Osteoblast (primary cell): ENCODE data around the gene HECTD3. TPM values are rescaled to one million over a fixed set of nuclear protein-coding genes. Genes with fewer than 3 reads are reported as not detected.

Source experiments
- DNase-seq: peaks from one replicate; pipeline ENCODE4 v3.0.0; 2011; ENCODE audit warnings: low spot score, mixed read lengths; ENCODE audit not compliant: insufficient read length; ENCODE audit errors: missing footprints
- H2AFZ ChIP-seq: 2 replicates; pipeline ENCODE4 v1.6.0; 2011; ENCODE audit warnings: mild to moderate bottlenecking, low read length
- H3K27ac ChIP-seq: 2 replicates; pipeline ENCODE4 v1.5.1; 2011; ENCODE audit warnings: mild to moderate bottlenecking, low read depth, low read length, moderate library complexity
- H3K27me3 ChIP-seq: 2 replicates; pipeline ENCODE4 v1.6.0; 2012; ENCODE audit warnings: mild to moderate bottlenecking, control low read depth, inconsistent platforms, low read length, moderate library complexity; ENCODE audit not compliant: insufficient read depth
- H3K36me3 ChIP-seq: 2 replicates; pipeline ENCODE4 v1.5.1; 2011; ENCODE audit warnings: mild to moderate bottlenecking, low read length, control low read depth, moderate library complexity; ENCODE audit not compliant: insufficient read depth
- H3K4me1 ChIP-seq: 2 replicates; pipeline ENCODE4 v1.5.1; 2011; ENCODE audit warnings: mild to moderate bottlenecking, low read length, control low read depth, moderate library complexity; ENCODE audit not compliant: insufficient read depth
- H3K4me2 ChIP-seq: 2 replicates; pipeline ENCODE4 v1.6.0; 2011; ENCODE audit warnings: mild to moderate bottlenecking, low read length; ENCODE audit not compliant: insufficient read depth
- H3K4me3 ChIP-seq: fragments of 200-600 bp; sonication (generic); 3 replicates; pipeline ENCODE4 v1.5.1; 2012; ENCODE audit warnings: mild to moderate bottlenecking, low read length, inconsistent platforms; ENCODE audit not compliant: insufficient read depth
- H3K79me2 ChIP-seq: 2 replicates; pipeline ENCODE4 v1.6.0; 2012; ENCODE audit warnings: mild to moderate bottlenecking, low read length, control low read depth, inconsistent platforms; ENCODE audit not compliant: insufficient read depth
- H3K9me3 ChIP-seq: 2 replicates; pipeline ENCODE4 v1.5.1; 2011; ENCODE audit warnings: low read depth, low read length, control low read depth
- H4K20me1 ChIP-seq: 2 replicates; pipeline ENCODE4 v1.6.0; 2012; ENCODE audit warnings: mild to moderate bottlenecking, low read length, control low read depth; ENCODE audit not compliant: insufficient read depth
- CTCF ChIP-seq: IDR thresholded peaks from 2 replicates; pipeline ENCODE4 v1.5.1; 2011; ENCODE audit warnings: mild to moderate bottlenecking, low read depth, low read length, moderate library complexity; ENCODE audit errors: extremely low read depth
- total RNA-seq: library from RNA; depleted of rRNA; stranded (reverse); fragments of >200 nt; gene quantifications from 2 replicates; pipeline ENCODE4 v1.2.3, GENCODE V29; 2012

HECTD3 gene
- total RNA-seq, 1 donor, result 26.1 TPM

- Histone ChIP-seq H3K4me2 (no peak overlapping the region), H4K20me1 (no peaks in the 10 kb centered on the region), H3K4me1 (no peaks in the 10 kb centered on the region), H3K9me3 (no peaks in the 10 kb centered on the region), H2AFZ (no peak overlapping the region), H3K36me3 (no peaks in the 10 kb centered on the region), H3K27ac (no peak overlapping the region), H3K4me3 (no peak overlapping the region), H3K27me3 (no peaks in the 10 kb centered on the region), H3K79me2 (no peaks in the 10 kb centered on the region)
- no peak for DNase-seq
- no peak for TF ChIP-seq CTCF
Observed at GRCh38 chr1:45023663-45024062, 12.5 kb upstream of the HECTD3 start.

- Histone ChIP-seq H3K4me1 (peaks cover 5% of the 10 kb centered on the region), H3K36me3 (peaks cover 16% of the 10 kb centered on the region), H3K27me3 (no peaks in the 10 kb centered on the region), H2AFZ (peak overlapping the region; percentile 63), H3K27ac (no peak overlapping the region), H3K4me3 (no peak overlapping the region), H3K4me2 (peak overlapping the region; percentile 51), H3K9me3 (no peaks in the 10 kb centered on the region), H4K20me1 (peaks cover 7% of the 10 kb centered on the region), H3K79me2 (peaks cover 10% of the 10 kb centered on the region)
- peak; percentile 88 for DNase-seq
- TF ChIP-seq CTCF, result peak; percentile 86
Observed at GRCh38 chr1:45018599-45019230, 7.6 kb upstream of the HECTD3 start.

- TF ChIP-seq CTCF, result no peak
Observed at GRCh38 chr1:45016767-45017166, 5.6 kb upstream of the HECTD3 start.

GRCh38 chr1:45016090-45016697 lies 5.1 kb upstream of the HECTD3 start:
- Histone ChIP-seq H3K36me3 (peaks cover 17% of the 10 kb centered on the region), H3K4me1 (peaks cover 27% of the 10 kb centered on the region), H3K4me3 (no peak overlapping the region), H4K20me1 (peaks cover 7% of the 10 kb centered on the region), H3K27me3 (no peaks in the 10 kb centered on the region), H2AFZ (no peak overlapping the region), H3K9me3 (no peaks in the 10 kb centered on the region), H3K4me2 (no peak overlapping the region), H3K27ac (no peak overlapping the region), H3K79me2 (peaks cover 24% of the 10 kb centered on the region)
- no peak for TF ChIP-seq CTCF
- DNase-seq, result peak; percentile 30

More at GRCh38 chr1:45016767-45017166, 5.6 kb upstream of the HECTD3 start:
- H3K36me3 ChIP-seq, result peaks cover 17% of the 10 kb centered on the region
- H2AFZ ChIP-seq, result no peak overlapping the region
- DNase-seq, result peak; percentile 41
- H3K27me3 ChIP-seq, result no peaks in the 10 kb centered on the region
- H4K20me1 ChIP-seq, result peaks cover 7% of the 10 kb centered on the region
- H3K9me3 ChIP-seq, result no peaks in the 10 kb centered on the region
- no peak overlapping the region for H3K4me2 ChIP-seq
- no peak overlapping the region for H3K4me3 ChIP-seq
- peaks cover 21% of the 10 kb centered on the region for H3K4me1 ChIP-seq
- no peak overlapping the region for H3K27ac ChIP-seq
- H3K79me2 ChIP-seq, result peaks cover 24% of the 10 kb centered on the region
